Activated CD4-positive, alpha-beta memory T cell treated with anti-CD3 and anti-CD28 coated beads for 36 hours (primary cell): ENCODE results near the gene RIPPLY1. TPM values are rescaled to one million over a fixed set of nuclear protein-coding genes. Genes with fewer than 3 reads are reported as not detected.

Experiments
- CTCF ChIA-PET: fragments of 350-600 bp; sonication (Branson Sonifier 250); formaldehyde crosslinking; loops from one replicate; lab custom pipeline; 2021; ENCODE audit warnings: antibody characterized with exemption, inconsistent platforms; lab: Charles Lee
- POLR2A ChIA-PET: fragments of 350-600 bp; sonication (Branson Sonifier 250); formaldehyde crosslinking; loops from one replicate; lab custom pipeline; 2021; ENCODE audit warnings: antibody characterized with exemption; lab: Charles Lee
- DNase-seq: peaks from one replicate; pipeline ENCODE4 v3.0.0-alpha.2; 2020
- H3K27ac Mint-ChIP-seq: one replicate; pipeline ENCODE4 v1.8.0; 2021; ENCODE audit warnings: mixed read lengths
- H3K27me3 Mint-ChIP-seq: one replicate; pipeline ENCODE4 v1.8.0; 2021; ENCODE audit warnings: mixed read lengths
- H3K36me3 Mint-ChIP-seq: one replicate; pipeline ENCODE4 v1.8.0; 2021; ENCODE audit warnings: mixed read lengths
- H3K4me1 Mint-ChIP-seq: one replicate; pipeline ENCODE4 v1.8.0; 2021; ENCODE audit warnings: low read depth, mixed read lengths
- H3K4me3 Mint-ChIP-seq: one replicate; pipeline ENCODE4 v1.8.0; 2021; ENCODE audit warnings: mild to moderate bottlenecking, mixed read lengths
- H3K9me3 Mint-ChIP-seq: one replicate; pipeline ENCODE4 v1.8.0; 2021; ENCODE audit warnings: mixed read lengths
- intact Hi-C: fragments of 100-400 bp; cut with micrococcal nuclease; formaldehyde crosslinking; loops from one replicate; pipeline ENCODE4 v1.15.1; 2023
- total RNA-seq, 2 experiments: library from RNA; stranded (reverse); gene quantifications; one replicate each; pipeline ENCODE4 v1.2.3, GENCODE V29; 2021

The RIPPLY1 gene, protein sequence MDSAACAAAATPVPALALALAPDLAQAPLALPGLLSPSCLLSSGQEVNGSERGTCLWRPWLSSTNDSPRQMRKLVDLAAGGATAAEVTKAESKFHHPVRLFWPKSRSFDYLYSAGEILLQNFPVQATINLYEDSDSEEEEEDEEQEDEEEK
- not detected for total RNA-seq

GRCh38 chrX:106903291-106903824 lies at the start of gene RIPPLY1:
Gene RIPPLY1 (minus strand): TSS chrX:106903341. CDS start chrX:106903287, 54 bp downstream.
- H3K4me3 Mint-ChIP-seq, result no peak within 1 kb of the TSS
- H3K4me1 Mint-ChIP-seq, result no peaks in the 10 kb centered on the region
- H3K9me3 Mint-ChIP-seq, result no peaks in the 10 kb centered on the region
- H3K27me3 Mint-ChIP-seq, result no peaks in the 10 kb centered on the region
- intact Hi-C loops, result no loop called here
- no peak for DNase-seq
- H3K36me3 Mint-ChIP-seq, result no peaks in the 10 kb centered on the region
- H3K27ac Mint-ChIP-seq, result no peak within 1 kb of the TSS
- POLR2A ChIA-PET, result no interaction called here
- CTCF ChIA-PET, result interaction anchor here (1.2 kb wide), 1 partner anchor 9 kb away, joined by 3 read pairs; no protein-coding TSS in a partner anchor

DNA sequence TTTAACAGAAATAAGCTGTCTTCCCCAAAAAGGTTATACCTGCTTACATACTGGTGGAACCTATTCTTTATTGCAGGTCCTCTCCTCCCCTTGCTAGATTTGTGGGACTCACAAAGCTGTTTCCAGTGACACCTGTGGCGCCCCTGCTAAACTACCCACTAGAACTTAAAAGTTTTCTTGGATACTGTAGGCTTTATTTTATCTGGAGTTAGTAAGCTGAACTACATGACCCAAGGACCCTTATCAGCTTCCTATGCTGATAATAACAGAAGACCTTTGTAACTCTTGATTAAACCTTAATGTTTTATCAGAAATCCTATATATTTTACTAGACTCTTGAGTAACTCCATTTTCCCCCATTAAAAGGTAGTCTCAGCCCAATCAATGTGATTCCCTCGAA lies 49.4 kb upstream of the RIPPLY1 start:
- Mint-ChIP-seq H3K27ac (no peak overlapping the region), H3K36me3 (peaks cover 4% of the 10 kb centered on the region), H3K4me3 (no peak overlapping the region), H3K4me1 (no peaks in the 10 kb centered on the region), H3K27me3 (no peaks in the 10 kb centered on the region), H3K9me3 (no peaks in the 10 kb centered on the region)
- POLR2A ChIA-PET, result no interaction called here
- intact Hi-C loops, result loop anchor here (2.0 kb wide), 1 partner anchor 54 kb away; no protein-coding TSS in a partner anchor
- no peak for DNase-seq
- CTCF ChIA-PET, result interaction anchor here (0.7 to 1.0 kb wide), 3 partner anchors 54 to 79 kb away, joined by 3 read pairs; no protein-coding TSS in a partner anchor

- Mint-ChIP-seq H3K4me1 (no peaks in the 10 kb centered on the region), H3K36me3 (peaks cover 4% of the 10 kb centered on the region), H3K27ac (no peak overlapping the region), H3K9me3 (no peaks in the 10 kb centered on the region), H3K4me3 (no peak overlapping the region), H3K27me3 (no peaks in the 10 kb centered on the region)
- POLR2A ChIA-PET, result no interaction called here
- intact Hi-C loops, result loop anchor here (2.0 kb wide), 1 partner anchor 53 kb away; no protein-coding TSS in a partner anchor
- CTCF ChIA-PET, result interaction anchor here (0.7 to 1.0 kb wide), 3 partner anchors 53 to 78 kb away, joined by 3 read pairs; no protein-coding TSS in a partner anchor
- no peak for DNase-seq
Observed at GRCh38 chrX:106952089-106952488, 48.9 kb upstream of the RIPPLY1 start.

- intact Hi-C loops, result no loop called here
- Mint-ChIP-seq H3K4me3 (no peak overlapping the region), H3K9me3 (no peaks in the 10 kb centered on the region), H3K4me1 (no peaks in the 10 kb centered on the region), H3K36me3 (peaks cover 4% of the 10 kb centered on the region), H3K27ac (no peak overlapping the region), H3K27me3 (no peaks in the 10 kb centered on the region)
- DNase-seq, result no peak
- POLR2A ChIA-PET, result no interaction called here
- CTCF ChIA-PET, result no interaction called here
Observed at GRCh38 chrX:106951230-106951629, 48.1 kb upstream of the RIPPLY1 start.

DNA sequence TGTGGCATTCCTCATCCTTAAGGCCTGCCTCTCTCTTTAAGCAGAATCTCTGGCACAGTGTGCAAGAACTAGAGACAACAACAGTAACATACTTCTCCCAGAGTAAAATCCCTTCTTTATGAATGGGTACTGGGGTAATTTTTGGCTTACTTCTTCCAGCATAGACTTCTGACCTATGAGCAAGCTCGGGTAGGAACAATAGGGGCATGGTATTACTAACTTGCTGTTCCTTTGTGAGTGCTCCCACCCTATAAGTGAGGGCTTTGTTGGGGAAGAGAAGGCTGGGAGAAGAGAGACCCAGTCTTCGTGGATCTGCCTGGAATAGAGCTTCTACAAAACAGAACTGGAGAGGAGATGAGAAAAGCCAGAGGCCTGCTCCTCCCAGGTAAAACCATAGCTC lies 47.2 kb upstream of the RIPPLY1 start:
- no peaks in the 10 kb centered on the region for H3K27me3 Mint-ChIP-seq
- no peaks in the 10 kb centered on the region for H3K4me1 Mint-ChIP-seq
- intact Hi-C loops, result no loop called here
- H3K36me3 Mint-ChIP-seq, result peaks cover 3% of the 10 kb centered on the region
- DNase-seq, result no peak
- CTCF ChIA-PET, result interaction anchor here (1.4 kb wide), 1 partner anchor 56 kb away, joined by 4 read pairs; no protein-coding TSS in a partner anchor
- H3K9me3 Mint-ChIP-seq, result no peaks in the 10 kb centered on the region
- H3K4me3 Mint-ChIP-seq, result no peak overlapping the region
- H3K27ac Mint-ChIP-seq, result no peak overlapping the region
- POLR2A ChIA-PET, result no interaction called here

- intact Hi-C loops, result no loop called here
- no peak for DNase-seq
- Mint-ChIP-seq H3K4me3 (no peak overlapping the region), H3K27ac (no peak overlapping the region), H3K27me3 (no peaks in the 10 kb centered on the region), H3K9me3 (no peaks in the 10 kb centered on the region), H3K36me3 (no peaks in the 10 kb centered on the region), H3K4me1 (no peaks in the 10 kb centered on the region)
- ChIA-PET CTCF (interaction anchor here (1.4 kb wide), 1 partner anchor 55 kb away, joined by 4 read pairs; no protein-coding TSS in a partner anchor), POLR2A (no interaction called here)
Observed at GRCh38 chrX:106949366-106949765, 46.2 kb upstream of the RIPPLY1 start.

DNA sequence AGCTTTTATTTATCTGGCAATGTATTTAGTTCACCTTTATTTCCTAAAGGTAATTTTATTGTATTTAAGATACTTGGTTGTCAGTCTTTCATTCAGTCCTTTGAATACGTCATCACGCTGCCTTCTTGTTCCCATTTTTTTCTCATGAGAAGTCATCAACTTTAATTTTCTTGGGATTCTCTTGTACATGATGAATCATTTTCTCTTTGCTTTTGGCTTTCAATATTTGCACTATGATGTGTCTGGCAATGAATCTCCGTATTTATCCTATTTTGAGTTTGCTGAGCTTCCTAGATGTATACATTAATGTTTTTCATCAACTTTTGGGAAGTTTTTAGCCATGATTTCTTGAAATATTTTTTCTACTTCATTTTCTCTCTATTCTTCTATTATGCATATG lies 45.5 kb upstream of the RIPPLY1 start:
- Mint-ChIP-seq H3K4me3 (no peak overlapping the region), H3K27ac (no peak overlapping the region), H3K9me3 (no peaks in the 10 kb centered on the region), H3K27me3 (no peaks in the 10 kb centered on the region), H3K36me3 (no peaks in the 10 kb centered on the region), H3K4me1 (no peaks in the 10 kb centered on the region)
- intact Hi-C loops, result no loop called here
- ChIA-PET POLR2A (no interaction called here), CTCF (no interaction called here)
- no peak for DNase-seq

DNA sequence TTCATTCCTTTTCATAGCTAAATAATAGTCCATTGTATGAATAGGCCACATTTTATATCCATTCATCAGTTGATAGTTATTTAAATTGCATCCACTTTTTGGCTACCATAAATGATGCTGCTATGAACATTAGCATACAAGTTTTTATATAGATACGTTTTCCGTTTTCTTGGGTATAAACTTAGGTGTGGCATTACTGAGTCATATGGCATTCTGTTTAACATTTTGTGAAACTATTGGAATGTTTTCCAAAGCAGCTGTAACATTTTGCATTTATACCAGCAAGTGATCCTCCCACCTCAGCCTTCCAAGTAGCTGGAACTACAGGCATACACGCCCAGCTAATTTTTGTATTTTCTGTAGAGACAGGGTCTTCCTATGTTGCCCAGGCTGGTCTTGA lies 43.3 kb upstream of the RIPPLY1 start:
- ChIA-PET CTCF (no interaction called here), POLR2A (no interaction called here)
- DNase-seq, result no peak

DNA sequence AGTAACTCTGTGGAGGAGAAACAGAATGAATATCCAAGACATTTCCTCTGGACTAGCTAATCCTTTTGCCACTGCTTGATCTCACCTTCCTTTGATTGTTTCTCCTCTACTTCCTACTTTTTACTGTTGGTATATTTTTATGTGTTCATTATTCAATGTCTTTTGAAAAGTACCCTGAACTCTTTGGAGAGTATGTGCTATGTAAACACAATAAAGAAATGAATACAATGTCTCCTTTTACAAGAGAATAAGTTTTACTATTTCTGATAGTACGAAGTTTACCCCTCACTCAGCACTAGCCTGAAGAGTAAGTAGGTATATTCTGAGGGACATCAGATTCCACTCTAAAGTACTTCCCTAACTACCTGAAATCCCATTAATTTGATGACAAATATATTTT lies 36.9 kb upstream of the RIPPLY1 start:
- H3K27me3 Mint-ChIP-seq, result no peaks in the 10 kb centered on the region
- H3K36me3 Mint-ChIP-seq, result peaks cover 4% of the 10 kb centered on the region
- no peaks in the 10 kb centered on the region for H3K9me3 Mint-ChIP-seq
- intact Hi-C loops, result no loop called here
- ChIA-PET CTCF (no interaction called here), POLR2A (no interaction called here)
- no peak for DNase-seq
- H3K4me1 Mint-ChIP-seq, result no peaks in the 10 kb centered on the region
- no peak overlapping the region for H3K4me3 Mint-ChIP-seq
- no peak overlapping the region for H3K27ac Mint-ChIP-seq

More for the DNA sequence above, 43.3 kb upstream of the RIPPLY1 start:
- H3K36me3 Mint-ChIP-seq, result peaks cover 4% of the 10 kb centered on the region
- no peaks in the 10 kb centered on the region for H3K4me1 Mint-ChIP-seq
- no peak overlapping the region for H3K4me3 Mint-ChIP-seq
- no peaks in the 10 kb centered on the region for H3K9me3 Mint-ChIP-seq
- no peak overlapping the region for H3K27ac Mint-ChIP-seq
- intact Hi-C loops, result no loop called here
- no peaks in the 10 kb centered on the region for H3K27me3 Mint-ChIP-seq

DNA sequence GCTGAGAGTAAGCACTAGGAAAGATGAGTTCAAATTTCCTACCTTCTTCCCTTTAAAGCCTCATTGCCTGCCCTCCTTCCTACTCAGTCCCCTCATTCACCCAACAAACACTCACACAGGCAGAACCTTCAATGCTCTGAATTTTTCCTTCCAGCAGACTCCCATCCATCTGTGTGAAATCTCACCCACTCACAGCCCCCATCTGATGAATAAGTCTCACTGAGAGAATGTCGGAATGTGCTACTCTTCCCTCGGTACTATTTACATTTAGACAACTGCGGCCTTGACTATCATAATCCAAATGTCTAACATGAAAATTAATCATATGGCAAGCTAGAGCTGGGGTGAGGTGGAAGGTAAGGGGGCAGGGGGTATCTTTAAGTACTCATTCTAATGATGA lies 36.4 kb upstream of the RIPPLY1 start:
- intact Hi-C loops, result no loop called here
- DNase-seq, result no peak
- H3K4me3 Mint-ChIP-seq, result no peak overlapping the region
- peaks cover 4% of the 10 kb centered on the region for H3K36me3 Mint-ChIP-seq
- POLR2A ChIA-PET, result no interaction called here
- no peaks in the 10 kb centered on the region for H3K4me1 Mint-ChIP-seq
- no peaks in the 10 kb centered on the region for H3K9me3 Mint-ChIP-seq
- no peak overlapping the region for H3K27ac Mint-ChIP-seq
- H3K27me3 Mint-ChIP-seq, result no peaks in the 10 kb centered on the region
- CTCF ChIA-PET, result no interaction called here

- Mint-ChIP-seq H3K27ac (no peak overlapping the region), H3K27me3 (no peaks in the 10 kb centered on the region), H3K4me1 (peaks cover 5% of the 10 kb centered on the region), H3K4me3 (no peak overlapping the region), H3K9me3 (no peaks in the 10 kb centered on the region), H3K36me3 (no peaks in the 10 kb centered on the region)
- intact Hi-C loops, result no loop called here
- ChIA-PET POLR2A (no interaction called here), CTCF (no interaction called here)
- no peak for DNase-seq
Observed at GRCh38 chrX:106936246-106936645, 33.1 kb upstream of the RIPPLY1 start.

DNA sequence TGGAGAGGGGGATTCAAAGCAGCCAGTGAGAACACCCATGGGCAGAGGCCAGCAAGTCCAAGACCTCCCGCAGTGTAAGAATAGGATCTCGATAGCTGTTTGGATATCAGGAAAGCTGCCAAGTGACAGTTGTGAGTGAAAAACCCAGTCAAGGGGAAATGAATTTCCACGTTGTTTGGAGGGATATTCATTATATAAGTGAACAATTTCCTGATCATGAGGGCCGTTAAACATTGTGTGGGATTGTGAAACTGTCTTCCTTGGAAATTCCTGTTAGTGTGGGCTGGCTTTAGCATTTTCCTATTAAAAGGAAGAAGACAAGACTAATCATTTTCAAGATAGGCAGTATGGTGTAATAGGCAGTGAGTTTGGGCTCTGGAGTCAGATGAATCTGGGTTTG lies 32.0 kb upstream of the RIPPLY1 start:
- DNase-seq, result no peak
- H3K4me1 Mint-ChIP-seq, result peaks cover 5% of the 10 kb centered on the region
- H3K36me3 Mint-ChIP-seq, result no peaks in the 10 kb centered on the region
- H3K27me3 Mint-ChIP-seq, result no peaks in the 10 kb centered on the region
- no peak overlapping the region for H3K27ac Mint-ChIP-seq
- CTCF ChIA-PET, result no interaction called here
- intact Hi-C loops, result no loop called here
- POLR2A ChIA-PET, result no interaction called here
- H3K4me3 Mint-ChIP-seq, result no peak overlapping the region
- no peaks in the 10 kb centered on the region for H3K9me3 Mint-ChIP-seq

DNA sequence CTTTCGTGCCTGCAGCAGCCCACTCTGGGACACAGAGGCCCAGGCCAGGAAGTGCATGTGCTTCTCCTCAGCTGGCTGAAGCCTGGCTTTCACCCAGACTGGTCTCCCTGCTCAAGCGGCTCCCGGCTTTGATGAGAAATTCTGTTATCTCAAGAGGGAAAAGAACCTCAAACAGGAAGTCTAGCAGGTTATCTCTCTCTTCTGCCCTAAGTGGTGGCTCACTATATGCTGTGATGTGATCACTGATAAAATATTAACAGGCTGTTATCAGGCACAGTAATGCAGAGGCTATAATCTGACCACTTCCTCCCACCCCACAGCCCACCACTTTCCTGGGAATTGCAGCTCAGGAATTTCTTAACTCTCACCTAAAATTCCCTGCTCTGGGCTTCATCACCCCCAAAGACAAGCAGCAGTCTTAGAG lies 30.4 kb upstream of the RIPPLY1 start:
- intact Hi-C loops, result no loop called here
- no peak overlapping the region for H3K4me3 Mint-ChIP-seq
- H3K27me3 Mint-ChIP-seq, result no peaks in the 10 kb centered on the region
- DNase-seq, result no peak
- H3K4me1 Mint-ChIP-seq, result peaks cover 5% of the 10 kb centered on the region
- H3K36me3 Mint-ChIP-seq, result no peaks in the 10 kb centered on the region
- no peaks in the 10 kb centered on the region for H3K9me3 Mint-ChIP-seq
- H3K27ac Mint-ChIP-seq, result no peak overlapping the region
- ChIA-PET CTCF (no interaction called here), POLR2A (no interaction called here)
